CD4-positive, alpha-beta T cell (primary cell): ENCODE results near the gene CPNE9. TPM values are rescaled to one million over a fixed set of nuclear protein-coding genes. Genes with fewer than 3 reads are reported as not detected.

ENCODE experiments used
- ATAC-seq: fragments of 200-7000 bp; cut with Tn5 transposase; one replicate; pipeline ENCODE4 v1.10.0; 2022; ENCODE audit warnings: mild to moderate bottlenecking; ENCODE audit not compliant: poor library complexity
- CTCF ChIA-PET: fragments of 350-600 bp; sonication (Branson Sonifier 250); formaldehyde crosslinking; loops from one replicate; lab custom pipeline; 2021; ENCODE audit warnings: antibody characterized with exemption, inconsistent platforms; lab: Charles Lee
- POLR2A ChIA-PET: fragments of 350-600 bp; sonication (Branson Sonifier 250); formaldehyde crosslinking; loops from one replicate; lab custom pipeline; 2021; ENCODE audit warnings: antibody characterized with exemption, inconsistent platforms; lab: Charles Lee
- DNase-seq, 14 experiments: peaks; one replicate each; pipeline ENCODE4 v3.0.0-alpha.2; 2013 to 2020; ENCODE audit warnings: mixed read lengths in 2 of 14
- H3K27ac ChIP-seq, 2 donors: one replicate each; pipeline versions ENCODE4 v1.5.1 to v1.7.0; 2013; ENCODE audit warnings: low read length in 2 of 2, low read depth in 1 of 2, mild to moderate bottlenecking in 1 of 2
- H3K27me3 ChIP-seq, 2 experiments: 1 replicate in 1 of 2; 2 replicates in 1 of 2; pipeline versions ENCODE4 v1.6.1 to v1.7.0; 2013; ENCODE audit warnings: low read length in 2 of 2, control low read depth in 1 of 2, mild to moderate bottlenecking in 1 of 2, moderate library complexity in 1 of 2; ENCODE audit not compliant: insufficient read depth in 2 of 2, control insufficient read depth in 1 of 2
- H3K36me3 ChIP-seq: one replicate; pipeline ENCODE4 v1.6.1; 2013; ENCODE audit warnings: low read length, control low read depth; ENCODE audit not compliant: insufficient read depth
- H3K4me1 ChIP-seq: one replicate; pipeline ENCODE4 v1.6.1; 2013; ENCODE audit warnings: low read length, control low read depth; ENCODE audit not compliant: insufficient read depth
- H3K4me3 ChIP-seq: one replicate; pipeline ENCODE4 v1.5.1; 2013; ENCODE audit warnings: mild to moderate bottlenecking, low read length, moderate library complexity
- H3K9me3 ChIP-seq, 2 experiments: 1 replicate in 1 of 2; 2 replicates in 1 of 2; pipeline versions ENCODE4 v1.6.1 to v1.7.0; 2013; ENCODE audit warnings: low read length in 2 of 2, mild to moderate bottlenecking in 2 of 2, control low read depth in 1 of 2, moderate library complexity in 1 of 2; ENCODE audit not compliant: control insufficient read depth in 1 of 2, insufficient read depth in 1 of 2
- H3K27ac Mint-ChIP-seq: one replicate; pipeline ENCODE4 v1.8.0; 2020; ENCODE audit warnings: mixed read lengths
- H3K27me3 Mint-ChIP-seq: one replicate; pipeline ENCODE4 v1.8.0; 2021; ENCODE audit warnings: mixed read lengths
- H3K36me3 Mint-ChIP-seq: one replicate; pipeline ENCODE4 v1.8.0; 2021; ENCODE audit warnings: low read depth, mixed read lengths
- H3K4me1 Mint-ChIP-seq: one replicate; pipeline ENCODE4 v1.8.0; 2021; ENCODE audit warnings: low read depth, mixed read lengths
- H3K4me3 Mint-ChIP-seq: one replicate; pipeline ENCODE4 v1.8.0; 2020; ENCODE audit warnings: mild to moderate bottlenecking, mixed read lengths
- H3K9me3 Mint-ChIP-seq: one replicate; pipeline ENCODE4 v1.8.0; 2020; ENCODE audit warnings: mixed read lengths
- intact Hi-C, 2 experiments: fragments of 100-400 bp; cut with DNase I in 1 of 2; cut with micrococcal nuclease in 1 of 2; formaldehyde crosslinking; loops; one replicate each; pipeline versions ENCODE4 v1.15.1 to v1.9.0; 2023 to 2025; cut with DNase I, micrococcal nuclease
- total RNA-seq, 174 experiments: library from RNA in 2 of 174; stranded (reverse) in 2 of 174; gene quantifications; one replicate each; pipeline ENCODE4 v1.2.3 and lab custom pipeline; 2021 to 2026
- TF ChIP-seq, protein P1 (sequence below): fragments of 200-600 bp; IDR thresholded peaks from one replicate; pipeline ENCODE4 v1.8.0; 2022; ENCODE audit warnings: antibody characterized with exemption, mild to moderate bottlenecking

CPNE9 gene
- total RNA-seq, 2 experiments from 2014 or later: 0.33 to 0.45 TPM

- POLR2A ChIA-PET: interaction anchor here (1.3 to 1.9 kb wide), 4 partner anchors 22 to 331 kb away, joined by 4 to 10 read pairs (median 7); partner anchors contain the start of genes ARPC4, MTMR14 and OGG1
- Histone ChIP-seq H3K9me3 (no peaks in the 10 kb centered on the region), H3K4me1 (peaks cover 32% of the 10 kb centered on the region), H3K4me3 (no peak overlapping the region), H3K27me3 (no peaks in the 10 kb centered on the region), H3K36me3 (no peaks in the 10 kb centered on the region), H3K27ac (no peak overlapping the region)
- ATAC-seq (no peak), DNase-seq (no peak)
- intact Hi-C loops: loop anchor here (2.0 to 5.0 kb wide), 5 partner anchors 23 to 375 kb away; partner anchors contain the start of gene MTMR14 (in 1 of the 2)
- TF ChIP-seq, protein P1, sequence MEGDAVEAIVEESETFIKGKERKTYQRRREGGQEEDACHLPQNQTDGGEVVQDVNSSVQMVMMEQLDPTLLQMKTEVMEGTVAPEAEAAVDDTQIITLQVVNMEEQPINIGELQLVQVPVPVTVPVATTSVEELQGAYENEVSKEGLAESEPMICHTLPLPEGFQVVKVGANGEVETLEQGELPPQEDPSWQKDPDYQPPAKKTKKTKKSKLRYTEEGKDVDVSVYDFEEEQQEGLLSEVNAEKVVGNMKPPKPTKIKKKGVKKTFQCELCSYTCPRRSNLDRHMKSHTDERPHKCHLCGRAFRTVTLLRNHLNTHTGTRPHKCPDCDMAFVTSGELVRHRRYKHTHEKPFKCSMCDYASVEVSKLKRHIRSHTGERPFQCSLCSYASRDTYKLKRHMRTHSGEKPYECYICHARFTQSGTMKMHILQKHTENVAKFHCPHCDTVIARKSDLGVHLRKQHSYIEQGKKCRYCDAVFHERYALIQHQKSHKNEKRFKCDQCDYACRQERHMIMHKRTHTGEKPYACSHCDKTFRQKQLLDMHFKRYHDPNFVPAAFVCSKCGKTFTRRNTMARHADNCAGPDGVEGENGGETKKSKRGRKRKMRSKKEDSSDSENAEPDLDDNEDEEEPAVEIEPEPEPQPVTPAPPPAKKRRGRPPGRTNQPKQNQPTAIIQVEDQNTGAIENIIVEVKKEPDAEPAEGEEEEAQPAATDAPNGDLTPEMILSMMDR: no peak
- peaks cover 50% of the 10 kb centered on the region for H3K4me1 Mint-ChIP-seq
- peak overlapping the region; percentile 22 for H3K27ac Mint-ChIP-seq
- CTCF ChIA-PET: interaction anchor here (0.6 to 1.9 kb wide), 6 partner anchors 10 to 81 kb away, joined by 3 to 9 read pairs (median 4); partner anchors contain the start of gene OGG1
- no peaks in the 10 kb centered on the region for H3K27me3 Mint-ChIP-seq
- peak overlapping the region; percentile 70 for H3K4me3 Mint-ChIP-seq
- H3K9me3 Mint-ChIP-seq: no peaks in the 10 kb centered on the region
- peaks cover 18% of the 10 kb centered on the region for H3K36me3 Mint-ChIP-seq
Observed at GRCh38 chr3:9727743-9728142, 24.1 kb downstream of the CPNE9 start.

GRCh38 chr3:9729419-9729818, 25.8 kb downstream of the CPNE9 start:
- no peak overlapping the region for H3K27ac ChIP-seq
- H3K4me1 Mint-ChIP-seq: peaks cover 66% of the 10 kb centered on the region
- no peaks in the 10 kb centered on the region for H3K9me3 Mint-ChIP-seq
- DNase-seq: no peak
- peaks cover 5% of the 10 kb centered on the region for H3K36me3 ChIP-seq
- intact Hi-C loops: loop anchor here (2.0 to 5.0 kb wide), 3 partner anchors 81 to 377 kb away; partner anchors contain the start of gene MTMR14 (in 1 of the 2)
- ATAC-seq: no peak
- H3K4me3 Mint-ChIP-seq: peak overlapping the region; percentile 70
- TF ChIP-seq, protein P1: no peak
- ChIA-PET CTCF (no interaction called here), POLR2A (no interaction called here)
- no peak overlapping the region for H3K4me3 ChIP-seq
- H3K4me1 ChIP-seq: peaks cover 41% of the 10 kb centered on the region
- peaks cover 33% of the 10 kb centered on the region for H3K36me3 Mint-ChIP-seq
- H3K27ac Mint-ChIP-seq: peak overlapping the region; percentile 60
- H3K27me3 ChIP-seq: no peaks in the 10 kb centered on the region
- no peaks in the 10 kb centered on the region for H3K9me3 ChIP-seq
- no peaks in the 10 kb centered on the region for H3K27me3 Mint-ChIP-seq

GRCh38 chr3:9730657-9731205, 27.1 kb downstream of the CPNE9 start:
- Histone ChIP-seq H3K36me3 (peaks cover 16% of the 10 kb centered on the region), H3K4me1 (peaks cover 46% of the 10 kb centered on the region), H3K27ac (peak overlapping the region; percentile 32 to 43), H3K4me3 (peak overlapping the region; percentile 86), H3K9me3 (no peaks in the 10 kb centered on the region), H3K27me3 (no peaks in the 10 kb centered on the region)
- POLR2A ChIA-PET: interaction anchor here (0.6 to 4.1 kb wide), 10 partner anchors 9 to 257 kb away, joined by 3 to 33 read pairs (median 4); partner anchors contain the start of genes ARPC4, CRELD1, MTMR14 and OGG1
- Mint-ChIP-seq H3K36me3 (peaks cover 46% of the 10 kb centered on the region), H3K4me3 (peak overlapping the region; percentile 88), H3K27ac (peak overlapping the region; percentile 91), H3K4me1 (peaks cover 78% of the 10 kb centered on the region), H3K27me3 (no peaks in the 10 kb centered on the region), H3K9me3 (no peaks in the 10 kb centered on the region)
- CTCF ChIA-PET: interaction anchor here (1.2 kb wide), 1 partner anchor 19 kb away, joined by 5 read pairs; the partner anchor contains the start of gene OGG1
- peak; percentile 28 for ATAC-seq
- TF ChIP-seq, protein P1: no peak
- no peak for DNase-seq
- intact Hi-C loops: loop anchor here (1.0 to 10.0 kb wide), 7 partner anchors 19 to 768 kb away; partner anchors contain the start of genes TADA3 (in 2 of the 2), ARPC4 (in 1 of the 2), MTMR14 (in 1 of the 2) and OGG1 (in 1 of the 2)
